GM19035 (cell line): Measurements from ENCODE around the gene ATXN1.

Experiments
- ATAC-seq: cut with Tn5 transposase; IDR thresholded peaks from one replicate; pipeline ENCODE4 v1.9.1; 2021; ENCODE audit not compliant: unreplicated experiment

The ATXN1 gene

GRCh38 chr6:16487996-16488674, 273.1 kb downstream of the ATXN1 start:
- ATAC-seq = no peak

- no peak for ATAC-seq
Measured at GRCh38 chr6:16486661-16487060, 274.6 kb downstream of the ATXN1 start.

GRCh38 chr6:16483315-16483875, 277.9 kb downstream of the ATXN1 start:
- peak; percentile 52 for ATAC-seq

GRCh38 chr6:16482702-16483314, 278.5 kb downstream of the ATXN1 start:
- no peak for ATAC-seq

GRCh38 chr6:16481697-16482399, 279.4 kb downstream of the ATXN1 start:
- ATAC-seq = no peak

- no peak for ATAC-seq
Measured at GRCh38 chr6:16480763-16481560, 280.3 kb downstream of the ATXN1 start.

- ATAC-seq = no peak
Measured at GRCh38 chr6:16477367-16478149, 283.7 kb downstream of the ATXN1 start.

GRCh38 chr6:16476861-16477260, 284.4 kb downstream of the ATXN1 start:
- ATAC-seq = peak; percentile 28

GRCh38 chr6:16475494-16475781, 285.8 kb downstream of the ATXN1 start:
- no peak for ATAC-seq

GRCh38 chr6:16474772-16475493, 286.3 kb downstream of the ATXN1 start:
- no peak for ATAC-seq

GRCh38 chr6:16473908-16474771, 287.1 kb downstream of the ATXN1 start:
- peak; percentile 0 for ATAC-seq

GRCh38 chr6:16473184-16473907, 287.9 kb downstream of the ATXN1 start:
- peak; percentile 43 for ATAC-seq

GRCh38 chr6:16472349-16473069, 288.8 kb downstream of the ATXN1 start:
- ATAC-seq = no peak

GRCh38 chr6:16471910-16472297, 289.4 kb downstream of the ATXN1 start:
- no peak for ATAC-seq

- ATAC-seq = peak; percentile 45
Measured at GRCh38 chr6:16471222-16471909, 289.9 kb downstream of the ATXN1 start.

- ATAC-seq = no peak
Measured at GRCh38 chr6:16470502-16471221, 290.6 kb downstream of the ATXN1 start.
